K562 (cell line): ENCODE measurements around the gene HMGN3. TPM values are rescaled to one million over a fixed set of nuclear protein-coding genes. Genes with fewer than 3 reads are reported as not detected.
A peak's percentile ranks its signal among the peaks of the same experiment; 100 is the strongest.

Experiments
- E2F4 ChIP-seq: sonication (generic); formaldehyde crosslinking; IDR thresholded peaks from 2 replicates; pipeline ENCODE4 v1.8.0; 2022; ENCODE audit warnings: mild to moderate bottlenecking, low read depth, missing genetic modification reagents
- ESRRB ChIP-seq: fragments of 250-450 bp; sonication (Bioruptor Pico); IDR thresholded peaks from 2 replicates; pipeline ENCODE4 v1.5.0; 2020; ENCODE audit warnings: mild to moderate bottlenecking, moderate library complexity, borderline replicate concordance
- FOS ChIP-seq: IDR thresholded peaks from 3 replicates; pipeline ENCODE4 v1.6.1; 2011; ENCODE audit not compliant: insufficient read length; ENCODE audit errors: extremely low read depth
- IRF9 ChIP-seq: fragments of 450-650 bp; IDR thresholded peaks from 2 replicates; pipeline ENCODE4 v1.6.1; 2016; ENCODE audit warnings: missing biosample characterization, missing genetic modification characterization
- MECOM ChIP-seq: fragments of 250-450 bp; sonication (Bioruptor Pico); IDR thresholded peaks from 2 replicates; pipeline ENCODE4 v1.8.0; 2022; ENCODE audit warnings: inconsistent platforms
- PHF8 ChIP-seq: fragments of 200-600 bp; sonication (generic); IDR thresholded peaks from 2 replicates; pipeline ENCODE4 v1.6.1; 2012; ENCODE audit warnings: mixed run types, mild to moderate bottlenecking, inconsistent platforms, low read length, moderate library complexity, borderline replicate concordance
- RBM15 ChIP-seq: fragments of 200-400 bp; formaldehyde crosslinking; IDR thresholded peaks from 2 replicates; pipeline ENCODE4 v1.6.1; 2018; ENCODE audit warnings: mild to moderate bottlenecking, low read length, moderate library complexity; ENCODE audit not compliant: insufficient read depth
- SMARCB1 ChIP-seq: IDR thresholded peaks from 2 replicates; pipeline ENCODE4 v1.6.1; 2011; ENCODE audit warnings: improper control_type of control experiment, low read depth; ENCODE audit not compliant: insufficient read length
- U2AF2 ChIP-seq: fragments of 200-400 bp; formaldehyde crosslinking; optimal IDR thresholded peaks from 2 replicates; pipeline ENCODE3; 2017; ENCODE audit warnings: low read depth, mild to moderate bottlenecking, low read length
- ZNF436 ChIP-seq: fragments of 250-450, 450-650 bp; sonication (Bioruptor Pico); formaldehyde crosslinking; IDR thresholded peaks from 2 replicates; pipeline ENCODE4 v1.7.0; 2020; ENCODE audit warnings: mild to moderate bottlenecking
- ZNF512 ChIP-seq: IDR thresholded peaks from 2 replicates; pipeline ENCODE4 v1.6.1; 2016; ENCODE audit warnings: missing genetic modification characterization, missing compliant biosample characterization
- polyA plus RNA-seq, 8 experiments: library from polyadenylated mRNA; depleted of rRNA in 4 of 8; stranded (reverse) in 5 of 8; unstranded in 3 of 8; fragments of >200 nt; fragmentation: Nextera tagmentation in 2 of 8; fragmentation: Illumina TruSeq in 1 of 8; extraction: Ambion mirVana in 2 of 8; extraction: Trizol in 1 of 8; gene quantifications; 2 replicates each; pipeline versions ENCODE4 v1.2.1 to v1.2.3, GENCODE V29; 2011 to 2014; ENCODE audit warnings: inconsistent platforms in 1 of 8, missing spikeins in 1 of 8
- total RNA-seq, 7 experiments: library from RNA; depleted of rRNA in 6 of 7; stranded (reverse); fragments of >200 nt in 6 of 7; fragmentation: Illumina TruSeq in 2 of 7; extraction: Trizol in 2 of 7; gene quantifications; 2 replicates each; pipeline versions ENCODE4 v1.2.1 to v1.2.3, GENCODE V29; 2011 to 2021; ENCODE audit warnings: low replicate concordance in 1 of 7
- TF ChIP-seq, protein P1 (sequence below): fragments of 250-450 bp; sonication (Bioruptor Pico); IDR thresholded peaks from 2 replicates; pipeline ENCODE4 v1.4.0; 2020
- TF ChIP-seq, protein P2 (sequence below): fragments of 250-450 bp; sonication (Bioruptor Pico); IDR thresholded peaks from 2 replicates; pipeline ENCODE4 v1.4.0; 2020; ENCODE audit warnings: mild to moderate bottlenecking, moderate library complexity

The HMGN3 gene
- total and polyA plus RNA-seq, 9 of the 15 experiments (the other 6 are each of a cell fraction or from before 2014, with no cell fraction given): 42.1 to 154 (median 88.1) TPM

DNA sequence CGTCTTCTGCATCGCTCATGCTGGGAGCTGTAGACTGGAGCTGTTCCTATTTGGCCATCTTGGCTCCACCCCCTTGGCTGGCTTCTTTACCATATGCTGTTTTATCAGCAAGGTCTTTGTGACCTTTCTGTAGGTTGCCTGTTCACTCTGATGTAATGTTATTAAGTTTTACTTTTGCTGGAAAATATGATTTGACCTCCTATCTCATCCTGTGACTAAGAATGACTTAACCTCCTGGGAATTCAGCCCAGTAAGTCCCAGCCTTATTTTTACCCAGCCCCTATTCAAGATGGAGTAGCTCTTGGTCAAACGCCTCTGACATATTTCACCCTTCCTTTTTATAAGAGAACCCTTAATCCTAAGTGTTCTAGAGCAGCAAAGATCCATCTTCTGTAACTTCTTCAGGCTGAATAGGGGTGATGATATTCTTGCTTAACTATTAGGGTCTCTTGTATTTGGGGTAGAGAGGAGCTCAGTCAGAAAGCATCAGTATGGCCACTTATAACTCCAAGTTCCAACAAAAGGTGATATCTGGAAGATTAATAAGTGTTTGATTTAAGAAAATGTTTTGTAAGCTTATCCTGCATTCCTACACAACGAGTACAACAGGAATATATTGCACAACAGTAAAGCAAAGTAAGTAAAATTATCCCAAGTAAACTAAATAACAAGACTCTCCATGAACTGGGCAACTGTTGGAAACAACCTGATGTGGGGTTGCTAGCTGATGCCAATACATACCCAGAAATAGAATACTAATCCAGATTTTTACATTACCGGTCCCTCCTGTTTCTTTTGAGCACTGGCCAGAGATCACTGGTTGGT lies 23.1 kb upstream of the HMGN3 start (continued):
- TF ChIP-seq, protein P1, sequence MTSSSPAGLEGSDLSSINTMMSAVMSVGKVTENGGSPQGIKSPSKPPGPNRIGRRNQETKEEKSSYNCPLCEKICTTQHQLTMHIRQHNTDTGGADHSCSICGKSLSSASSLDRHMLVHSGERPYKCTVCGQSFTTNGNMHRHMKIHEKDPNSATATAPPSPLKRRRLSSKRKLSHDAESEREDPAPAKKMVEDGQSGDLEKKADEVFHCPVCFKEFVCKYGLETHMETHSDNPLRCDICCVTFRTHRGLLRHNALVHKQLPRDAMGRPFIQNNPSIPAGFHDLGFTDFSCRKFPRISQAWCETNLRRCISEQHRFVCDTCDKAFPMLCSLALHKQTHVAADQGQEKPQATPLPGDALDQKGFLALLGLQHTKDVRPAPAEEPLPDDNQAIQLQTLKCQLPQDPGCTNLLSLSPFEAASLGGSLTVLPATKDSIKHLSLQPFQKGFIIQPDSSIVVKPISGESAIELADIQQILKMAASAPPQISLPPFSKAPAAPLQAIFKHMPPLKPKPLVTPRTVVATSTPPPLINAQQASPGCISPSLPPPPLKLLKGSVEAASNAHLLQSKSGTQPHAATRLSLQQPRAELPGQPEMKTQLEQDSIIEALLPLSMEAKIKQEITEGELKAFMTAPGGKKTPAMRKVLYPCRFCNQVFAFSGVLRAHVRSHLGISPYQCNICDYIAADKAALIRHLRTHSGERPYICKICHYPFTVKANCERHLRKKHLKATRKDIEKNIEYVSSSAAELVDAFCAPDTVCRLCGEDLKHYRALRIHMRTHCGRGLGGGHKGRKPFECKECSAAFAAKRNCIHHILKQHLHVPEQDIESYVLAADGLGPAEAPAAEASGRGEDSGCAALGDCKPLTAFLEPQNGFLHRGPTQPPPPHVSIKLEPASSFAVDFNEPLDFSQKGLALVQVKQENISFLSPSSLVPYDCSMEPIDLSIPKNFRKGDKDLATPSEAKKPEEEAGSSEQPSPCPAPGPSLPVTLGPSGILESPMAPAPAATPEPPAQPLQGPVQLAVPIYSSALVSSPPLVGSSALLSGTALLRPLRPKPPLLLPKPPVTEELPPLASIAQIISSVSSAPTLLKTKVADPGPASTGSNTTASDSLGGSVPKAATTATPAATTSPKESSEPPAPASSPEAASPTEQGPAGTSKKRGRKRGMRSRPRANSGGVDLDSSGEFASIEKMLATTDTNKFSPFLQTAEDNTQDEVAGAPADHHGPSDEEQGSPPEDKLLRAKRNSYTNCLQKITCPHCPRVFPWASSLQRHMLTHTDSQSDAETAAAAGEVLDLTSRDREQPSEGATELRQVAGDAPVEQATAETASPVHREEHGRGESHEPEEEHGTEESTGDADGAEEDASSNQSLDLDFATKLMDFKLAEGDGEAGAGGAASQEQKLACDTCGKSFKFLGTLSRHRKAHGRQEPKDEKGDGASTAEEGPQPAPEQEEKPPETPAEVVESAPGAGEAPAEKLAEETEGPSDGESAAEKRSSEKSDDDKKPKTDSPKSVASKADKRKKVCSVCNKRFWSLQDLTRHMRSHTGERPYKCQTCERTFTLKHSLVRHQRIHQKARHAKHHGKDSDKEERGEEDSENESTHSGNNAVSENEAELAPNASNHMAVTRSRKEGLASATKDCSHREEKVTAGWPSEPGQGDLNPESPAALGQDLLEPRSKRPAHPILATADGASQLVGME (CRISPR knock-in tag): no peak
- TF ChIP-seq U2AF2 (no peak), SMARCB1 (no peak), MECOM (CRISPR knock-in tag) (no peak), ESRRB (no peak), RBM15 (no peak), IRF9 (tag) (peak; percentile 80; the same call in 1 of the 2 replicates), PHF8 (no peak), E2F4 (CRISPR knock-in tag) (no peak), FOS (no peak), ZNF436 (CRISPR knock-in tag) (no peak), ZNF512 (tag) (no peak)
- TF ChIP-seq, protein P2, sequence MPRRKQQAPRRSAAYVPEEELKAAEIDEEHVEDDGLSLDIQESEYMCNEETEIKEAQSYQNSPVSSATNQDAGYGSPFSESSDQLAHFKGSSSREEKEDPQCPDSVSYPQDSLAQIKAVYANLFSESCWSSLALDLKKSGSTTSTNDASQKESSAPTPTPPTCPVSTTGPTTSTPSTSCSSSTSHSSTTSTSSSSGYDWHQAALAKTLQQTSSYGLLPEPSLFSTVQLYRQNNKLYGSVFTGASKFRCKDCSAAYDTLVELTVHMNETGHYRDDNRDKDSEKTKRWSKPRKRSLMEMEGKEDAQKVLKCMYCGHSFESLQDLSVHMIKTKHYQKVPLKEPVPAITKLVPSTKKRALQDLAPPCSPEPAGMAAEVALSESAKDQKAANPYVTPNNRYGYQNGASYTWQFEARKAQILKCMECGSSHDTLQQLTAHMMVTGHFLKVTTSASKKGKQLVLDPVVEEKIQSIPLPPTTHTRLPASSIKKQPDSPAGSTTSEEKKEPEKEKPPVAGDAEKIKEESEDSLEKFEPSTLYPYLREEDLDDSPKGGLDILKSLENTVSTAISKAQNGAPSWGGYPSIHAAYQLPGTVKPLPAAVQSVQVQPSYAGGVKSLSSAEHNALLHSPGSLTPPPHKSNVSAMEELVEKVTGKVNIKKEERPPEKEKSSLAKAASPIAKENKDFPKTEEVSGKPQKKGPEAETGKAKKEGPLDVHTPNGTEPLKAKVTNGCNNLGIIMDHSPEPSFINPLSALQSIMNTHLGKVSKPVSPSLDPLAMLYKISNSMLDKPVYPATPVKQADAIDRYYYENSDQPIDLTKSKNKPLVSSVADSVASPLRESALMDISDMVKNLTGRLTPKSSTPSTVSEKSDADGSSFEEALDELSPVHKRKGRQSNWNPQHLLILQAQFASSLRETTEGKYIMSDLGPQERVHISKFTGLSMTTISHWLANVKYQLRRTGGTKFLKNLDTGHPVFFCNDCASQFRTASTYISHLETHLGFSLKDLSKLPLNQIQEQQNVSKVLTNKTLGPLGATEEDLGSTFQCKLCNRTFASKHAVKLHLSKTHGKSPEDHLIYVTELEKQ (CRISPR knock-in tag): no peak
